ENCODE data around the gene ADM5.

DNA sequence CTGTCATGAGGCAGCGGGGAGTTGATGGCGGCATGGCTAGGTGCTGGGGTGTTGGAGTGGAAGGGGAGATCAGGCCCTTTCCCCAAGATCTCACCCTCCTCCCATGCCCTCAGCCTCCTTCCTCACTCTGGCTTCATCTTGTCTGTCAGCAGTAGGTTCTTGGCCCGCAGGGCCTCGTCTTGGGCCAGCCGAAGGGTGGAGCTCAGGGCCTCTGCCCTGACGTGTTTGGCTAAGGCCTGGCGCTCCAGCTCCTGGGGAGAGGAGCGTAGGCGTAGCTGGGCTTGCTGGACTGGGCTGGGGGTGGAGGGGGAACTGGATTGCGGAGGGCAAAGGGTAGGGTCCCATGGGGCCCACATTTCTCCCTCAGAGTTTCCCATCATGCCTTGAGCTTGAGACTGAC is 50.5 kb downstream of the ADM5 start:
- TF ChIP-seq, protein P1, sequence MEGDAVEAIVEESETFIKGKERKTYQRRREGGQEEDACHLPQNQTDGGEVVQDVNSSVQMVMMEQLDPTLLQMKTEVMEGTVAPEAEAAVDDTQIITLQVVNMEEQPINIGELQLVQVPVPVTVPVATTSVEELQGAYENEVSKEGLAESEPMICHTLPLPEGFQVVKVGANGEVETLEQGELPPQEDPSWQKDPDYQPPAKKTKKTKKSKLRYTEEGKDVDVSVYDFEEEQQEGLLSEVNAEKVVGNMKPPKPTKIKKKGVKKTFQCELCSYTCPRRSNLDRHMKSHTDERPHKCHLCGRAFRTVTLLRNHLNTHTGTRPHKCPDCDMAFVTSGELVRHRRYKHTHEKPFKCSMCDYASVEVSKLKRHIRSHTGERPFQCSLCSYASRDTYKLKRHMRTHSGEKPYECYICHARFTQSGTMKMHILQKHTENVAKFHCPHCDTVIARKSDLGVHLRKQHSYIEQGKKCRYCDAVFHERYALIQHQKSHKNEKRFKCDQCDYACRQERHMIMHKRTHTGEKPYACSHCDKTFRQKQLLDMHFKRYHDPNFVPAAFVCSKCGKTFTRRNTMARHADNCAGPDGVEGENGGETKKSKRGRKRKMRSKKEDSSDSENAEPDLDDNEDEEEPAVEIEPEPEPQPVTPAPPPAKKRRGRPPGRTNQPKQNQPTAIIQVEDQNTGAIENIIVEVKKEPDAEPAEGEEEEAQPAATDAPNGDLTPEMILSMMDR (IDR thresholded peaks at IDR 0.05; ENCODE audit: low read length) = no peak
- no peak for TF ChIP-seq EZH2 (IDR thresholded peaks at IDR 0.05; ENCODE audit: borderline replicate concordance, low read length)
